ENCODE measurements around the gene OR4D11.

DNA sequence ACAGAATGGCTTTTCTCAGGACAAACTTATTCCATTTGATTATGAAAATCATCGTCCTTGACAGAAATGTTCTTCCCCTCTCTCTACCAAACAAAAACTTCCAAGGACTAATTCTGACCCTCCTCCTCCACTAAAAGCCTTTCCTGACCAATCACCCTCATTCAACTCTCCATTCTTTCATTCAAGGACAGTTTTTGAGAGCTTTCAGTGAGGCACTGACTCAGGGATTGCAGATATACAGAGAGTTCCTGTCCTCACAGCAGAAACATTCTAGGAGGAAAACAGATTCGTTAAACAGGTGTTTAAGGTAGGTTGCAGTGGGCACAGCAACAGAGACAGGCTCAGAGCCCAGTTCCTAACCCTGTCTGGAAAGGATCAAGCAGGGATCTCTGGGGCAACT, 49.5 kb downstream of the OR4D11 start:
- TF ChIP-seq, protein P1, sequence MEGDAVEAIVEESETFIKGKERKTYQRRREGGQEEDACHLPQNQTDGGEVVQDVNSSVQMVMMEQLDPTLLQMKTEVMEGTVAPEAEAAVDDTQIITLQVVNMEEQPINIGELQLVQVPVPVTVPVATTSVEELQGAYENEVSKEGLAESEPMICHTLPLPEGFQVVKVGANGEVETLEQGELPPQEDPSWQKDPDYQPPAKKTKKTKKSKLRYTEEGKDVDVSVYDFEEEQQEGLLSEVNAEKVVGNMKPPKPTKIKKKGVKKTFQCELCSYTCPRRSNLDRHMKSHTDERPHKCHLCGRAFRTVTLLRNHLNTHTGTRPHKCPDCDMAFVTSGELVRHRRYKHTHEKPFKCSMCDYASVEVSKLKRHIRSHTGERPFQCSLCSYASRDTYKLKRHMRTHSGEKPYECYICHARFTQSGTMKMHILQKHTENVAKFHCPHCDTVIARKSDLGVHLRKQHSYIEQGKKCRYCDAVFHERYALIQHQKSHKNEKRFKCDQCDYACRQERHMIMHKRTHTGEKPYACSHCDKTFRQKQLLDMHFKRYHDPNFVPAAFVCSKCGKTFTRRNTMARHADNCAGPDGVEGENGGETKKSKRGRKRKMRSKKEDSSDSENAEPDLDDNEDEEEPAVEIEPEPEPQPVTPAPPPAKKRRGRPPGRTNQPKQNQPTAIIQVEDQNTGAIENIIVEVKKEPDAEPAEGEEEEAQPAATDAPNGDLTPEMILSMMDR (conservative IDR thresholded peaks at IDR 0.05; ENCODE audit: low read length): no peak
- no peak for TF ChIP-seq EZH2phosphoT487 (IDR thresholded peaks at IDR 0.05; ENCODE audit: borderline replicate concordance, low read depth, low read length)

All from OCI-LY7 (cell line).